Measurements from ENCODE around the gene KLHL34. TPM values are rescaled to one million over a fixed set of nuclear protein-coding genes. Genes with fewer than 3 reads are reported as not detected.

KLHL34 gene
- total and polyA plus RNA-seq, 8 donors: 0.10 to 0.37 (median 0.23) TPM; not detected in 2

DNA sequence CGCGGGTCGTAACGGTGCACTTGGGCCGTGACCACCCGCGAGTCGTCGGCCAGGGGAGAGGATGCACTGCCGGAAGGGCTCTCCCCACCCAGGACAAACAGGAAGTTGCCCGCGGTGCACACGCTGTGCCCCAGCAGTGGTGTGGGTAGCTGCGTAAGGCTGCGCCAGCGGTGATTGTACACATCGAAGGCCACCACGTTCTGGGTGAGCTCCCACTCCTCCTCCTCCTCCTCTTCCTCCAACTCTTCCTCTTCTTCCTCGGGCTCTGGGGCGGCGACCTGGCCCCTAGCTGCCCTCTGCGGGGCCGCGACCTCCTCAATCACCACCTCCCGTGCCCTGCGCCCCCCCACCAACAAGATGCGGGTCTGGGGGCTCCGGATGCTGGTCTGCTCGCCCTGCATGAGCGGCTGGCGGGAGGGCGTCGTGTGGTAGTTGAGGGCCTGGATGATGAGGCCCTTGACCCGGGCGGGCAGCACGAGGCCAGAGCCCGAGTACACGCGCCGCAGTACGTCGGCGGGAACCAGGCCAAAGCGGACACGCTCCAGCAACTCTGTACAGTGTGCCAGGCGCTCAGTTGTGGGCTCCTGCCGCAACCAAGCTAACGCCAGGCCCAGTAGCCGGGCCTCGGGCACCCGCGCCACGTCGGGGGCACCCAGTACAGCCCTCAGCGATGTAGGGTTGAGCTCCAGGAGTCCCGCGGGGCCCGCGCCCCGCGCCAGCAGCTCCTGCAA lies 1.4 kb downstream of the KLHL34 start:
- Histone ChIP-seq H3K4me1 (no peaks in the 10 kb centered on the region), H3K9me3 (no peaks in the 10 kb centered on the region), H3K27me3 (peaks cover 14 to 47% of the 10 kb centered on the region in 2 donors), H3K4me3 (no peak overlapping the region), H3K36me3 (no peaks in the 10 kb centered on the region), H3K27ac (no peak overlapping the region)
- DNase-seq (peak in 1 of 4 donors; percentile 24), ATAC-seq (no peak)
- TF ChIP-seq, protein P1, sequence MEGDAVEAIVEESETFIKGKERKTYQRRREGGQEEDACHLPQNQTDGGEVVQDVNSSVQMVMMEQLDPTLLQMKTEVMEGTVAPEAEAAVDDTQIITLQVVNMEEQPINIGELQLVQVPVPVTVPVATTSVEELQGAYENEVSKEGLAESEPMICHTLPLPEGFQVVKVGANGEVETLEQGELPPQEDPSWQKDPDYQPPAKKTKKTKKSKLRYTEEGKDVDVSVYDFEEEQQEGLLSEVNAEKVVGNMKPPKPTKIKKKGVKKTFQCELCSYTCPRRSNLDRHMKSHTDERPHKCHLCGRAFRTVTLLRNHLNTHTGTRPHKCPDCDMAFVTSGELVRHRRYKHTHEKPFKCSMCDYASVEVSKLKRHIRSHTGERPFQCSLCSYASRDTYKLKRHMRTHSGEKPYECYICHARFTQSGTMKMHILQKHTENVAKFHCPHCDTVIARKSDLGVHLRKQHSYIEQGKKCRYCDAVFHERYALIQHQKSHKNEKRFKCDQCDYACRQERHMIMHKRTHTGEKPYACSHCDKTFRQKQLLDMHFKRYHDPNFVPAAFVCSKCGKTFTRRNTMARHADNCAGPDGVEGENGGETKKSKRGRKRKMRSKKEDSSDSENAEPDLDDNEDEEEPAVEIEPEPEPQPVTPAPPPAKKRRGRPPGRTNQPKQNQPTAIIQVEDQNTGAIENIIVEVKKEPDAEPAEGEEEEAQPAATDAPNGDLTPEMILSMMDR (IDR thresholded peaks at IDR 0.05): no peak
- intact Hi-C loops (cut with DNase I): no loop called here

DNA sequence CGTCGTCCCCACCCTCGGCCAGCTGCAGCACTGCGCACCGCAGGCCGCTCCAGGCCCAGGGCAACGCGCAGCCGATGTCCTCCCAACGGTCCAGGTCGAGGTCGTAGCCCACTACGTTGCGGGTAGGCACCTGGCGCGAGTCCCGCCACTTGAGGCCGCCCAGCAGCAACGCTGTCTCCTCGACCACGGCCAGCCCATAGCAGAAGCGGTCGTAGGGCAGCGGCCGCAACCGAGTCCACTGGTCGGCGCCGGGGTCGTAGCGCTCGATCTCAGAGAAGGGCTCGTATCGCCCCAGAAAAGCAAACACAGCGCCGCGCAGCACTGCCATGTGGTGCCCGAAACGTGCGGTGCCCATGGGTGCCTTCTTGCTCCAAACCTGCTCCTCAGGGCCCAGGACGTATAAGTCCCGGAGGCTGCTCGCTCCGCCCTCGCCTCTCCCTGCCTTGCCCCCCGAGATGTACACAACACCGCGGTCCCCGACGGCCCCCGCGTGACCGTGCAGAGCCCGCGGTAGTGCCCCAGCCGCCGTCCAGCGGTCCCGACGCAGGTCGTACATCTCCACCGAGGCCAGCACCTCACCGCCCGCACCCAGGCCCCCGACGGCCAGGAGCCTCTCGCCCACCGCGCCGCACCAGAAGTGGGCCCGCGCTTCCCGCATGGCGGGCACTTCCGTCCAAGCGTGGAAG lies 2.1 kb downstream of the KLHL34 start:
- no peaks in the 10 kb centered on the region for H3K4me1 ChIP-seq
- H3K36me3 ChIP-seq: no peaks in the 10 kb centered on the region
- no peak overlapping the region for H3K4me3 ChIP-seq
- ATAC-seq (peak; percentile 17), DNase-seq (peak in 1 of 4 donors; percentile 43)
- TF ChIP-seq, protein P1 (IDR thresholded peaks at IDR 0.05): no peak
- H3K27me3 ChIP-seq: peaks cover 14 to 47% of the 10 kb centered on the region in 2 donors
- no peaks in the 10 kb centered on the region for H3K9me3 ChIP-seq
- intact Hi-C loops (cut with DNase I): no loop called here
- no peak overlapping the region for H3K27ac ChIP-seq

DNA sequence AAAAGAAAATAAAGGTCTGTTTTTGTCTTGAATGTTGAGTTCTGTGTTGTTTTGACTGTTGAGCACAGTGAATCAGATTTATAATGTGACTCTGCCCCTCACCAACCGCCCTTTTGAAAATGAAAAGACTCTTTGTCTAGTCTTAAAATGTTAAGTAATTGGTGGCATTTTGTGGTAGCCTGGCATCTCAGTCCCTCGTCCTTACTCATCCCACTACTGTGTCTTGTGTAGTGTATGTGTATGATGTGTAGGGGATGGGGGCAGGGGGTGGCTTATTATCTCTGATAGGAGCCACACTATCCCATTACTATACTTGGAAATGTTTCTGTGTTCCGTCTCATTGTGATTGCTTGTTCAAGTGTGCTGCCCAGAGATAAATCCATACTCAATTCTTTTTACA lies 12.2 kb downstream of the KLHL34 start:
- intact Hi-C loops (cut with DNase I): no loop called here
- no peaks in the 10 kb centered on the region for H3K36me3 ChIP-seq
- H3K27me3 ChIP-seq: no peaks in the 10 kb centered on the region
- H3K4me3 ChIP-seq: no peak overlapping the region
- no peaks in the 10 kb centered on the region for H3K9me3 ChIP-seq
- H3K4me1 ChIP-seq: no peaks in the 10 kb centered on the region
- DNase-seq (no peak), ATAC-seq (no peak)
- H3K27ac ChIP-seq: no peak overlapping the region
- TF ChIP-seq, protein P1 (IDR thresholded peaks at IDR 0.05): no peak

DNA sequence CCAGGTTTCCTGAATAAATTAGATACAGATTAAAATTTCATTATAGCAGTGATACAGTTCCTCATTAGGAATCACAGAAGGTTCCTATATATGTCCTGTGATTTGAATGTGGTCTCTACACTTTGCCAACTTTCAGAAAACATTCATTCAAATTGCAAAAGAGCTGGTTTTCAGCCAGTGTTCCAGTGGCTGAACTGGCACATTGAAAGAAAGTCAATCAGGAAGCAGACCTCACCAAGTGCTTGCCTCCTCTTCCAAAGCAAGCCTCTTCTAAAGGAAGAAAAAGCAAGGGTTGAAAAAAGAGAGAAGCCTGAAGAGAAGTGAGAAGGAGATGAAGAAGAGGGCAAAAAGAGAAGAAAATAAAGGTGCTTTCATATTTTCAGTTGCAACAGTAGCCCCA lies 12.7 kb downstream of the KLHL34 start:
- intact Hi-C loops (cut with DNase I): no loop called here
- no peaks in the 10 kb centered on the region for H3K36me3 ChIP-seq

DNA sequence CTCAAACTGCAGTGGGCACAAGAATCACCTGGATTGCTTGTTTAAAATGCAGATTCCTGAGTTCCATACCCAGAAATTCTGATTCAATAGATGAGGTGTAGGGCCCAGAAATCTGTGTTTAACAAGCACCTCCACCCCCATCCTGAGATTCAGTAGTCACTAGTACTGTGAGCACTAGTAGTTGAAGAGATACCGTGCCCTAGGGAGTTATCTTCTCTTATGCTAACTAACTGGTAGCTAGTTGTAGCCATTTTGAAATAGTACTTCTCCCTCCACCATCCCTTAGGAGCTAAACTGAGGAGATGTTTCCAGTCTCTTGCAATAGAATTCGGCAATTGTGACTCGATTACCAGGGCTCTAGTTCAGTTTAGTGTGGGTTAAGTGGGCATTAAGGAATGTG lies 18.4 kb downstream of the KLHL34 start:
- intact Hi-C loops (cut with DNase I): no loop called here
- TF ChIP-seq, protein P1 (IDR thresholded peaks at IDR 0.05): no peak
- DNase-seq: no peak
- Histone ChIP-seq H3K27ac (no peak overlapping the region), H3K27me3 (no peaks in the 10 kb centered on the region), H3K4me1 (no peaks in the 10 kb centered on the region), H3K9me3 (no peaks in the 10 kb centered on the region), H3K4me3 (no peak overlapping the region), H3K36me3 (no peaks in the 10 kb centered on the region)
- no peak for ATAC-seq

More for the DNA sequence above, 12.7 kb downstream of the KLHL34 start:
- Histone ChIP-seq H3K9me3 (no peaks in the 10 kb centered on the region), H3K27ac (no peak overlapping the region), H3K4me3 (no peak overlapping the region), H3K27me3 (no peaks in the 10 kb centered on the region), H3K4me1 (no peaks in the 10 kb centered on the region)
- TF ChIP-seq, protein P1 (IDR thresholded peaks at IDR 0.05): no peak
- ATAC-seq (no peak), DNase-seq (no peak)
